ENCODE measurements around the gene ZBBX. TPM values are rescaled to one million over a fixed set of nuclear protein-coding genes. Genes with fewer than 3 reads are reported as not detected.

The ZBBX gene
- total RNA-seq, 4 donors from 2014 or later: 0.44 TPM; not detected in 3

DNA sequence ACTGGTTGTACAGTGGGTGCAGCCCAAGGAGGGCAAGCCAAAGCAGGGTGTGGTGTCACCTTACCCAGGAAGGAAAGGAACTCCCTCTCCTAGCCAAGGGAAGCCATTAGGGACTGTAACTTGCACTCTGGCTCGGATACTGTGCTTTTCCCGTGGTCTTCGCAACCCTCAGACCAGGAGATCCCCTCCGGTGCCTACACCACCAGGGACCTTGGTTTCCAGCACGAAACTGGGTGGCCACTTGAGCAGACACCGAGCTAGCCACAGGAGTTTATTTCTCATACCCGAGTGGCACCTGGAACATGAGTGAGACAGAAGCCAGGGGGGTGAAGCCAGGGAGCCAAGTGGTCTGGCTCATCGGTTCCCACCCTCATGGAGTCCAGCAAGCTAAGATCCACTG is 90.7 kb downstream of the ZBBX start:
- H3K9me3 ChIP-seq: no peaks in the 10 kb centered on the region
- no peaks in the 10 kb centered on the region for H3K4me1 ChIP-seq
- no peak for DNase-seq (ENCODE audit: low spot score in 2 of 2)
- H3K36me3 ChIP-seq: no peaks in the 10 kb centered on the region
- 84 to 88% methylated on average over 6 to 8 of the region's 8 CpGs for WGBS, 2 donors
- TF ChIP-seq EP300 (IDR thresholded peaks at IDR 0.05): no peak
- no peak for TF ChIP-seq CTCF (IDR thresholded peaks at IDR 0.05)
- no peak for TF ChIP-seq POLR2A (IDR thresholded peaks at IDR 0.05)
- no peak overlapping the region for H3K4me3 ChIP-seq
- no peaks in the 10 kb centered on the region for H3K27me3 ChIP-seq
- no peak overlapping the region for H3K27ac ChIP-seq

DNA sequence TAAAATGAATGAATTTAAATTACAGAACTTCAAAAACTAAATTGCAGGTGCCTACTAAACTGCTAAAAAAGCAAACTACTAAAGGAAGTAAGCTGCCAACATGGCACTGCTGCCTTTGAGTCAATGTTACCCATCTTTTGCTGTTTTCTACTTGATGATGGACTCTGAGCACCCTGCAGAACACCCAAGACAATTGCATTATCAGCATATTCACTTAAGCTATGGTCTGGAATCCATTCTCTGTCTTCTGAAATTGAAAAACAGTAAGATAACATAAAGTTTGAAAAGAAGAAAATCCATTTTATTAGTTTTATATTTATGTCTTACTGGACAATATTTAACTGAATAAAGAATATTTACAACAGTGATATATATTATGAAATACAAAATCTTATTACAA is 91.4 kb downstream of the ZBBX start:
- no peaks in the 10 kb centered on the region for H3K27me3 ChIP-seq
- TF ChIP-seq POLR2A (IDR thresholded peaks at IDR 0.05) (no peak), CTCF (IDR thresholded peaks at IDR 0.05) (no peak), EP300 (IDR thresholded peaks at IDR 0.05) (no peak)
- no peaks in the 10 kb centered on the region for H3K36me3 ChIP-seq
- DNase-seq (ENCODE audit: low spot score in 2 of 2): no peak
- H3K4me3 ChIP-seq: no peak overlapping the region
- no peaks in the 10 kb centered on the region for H3K4me1 ChIP-seq
- no peaks in the 10 kb centered on the region for H3K9me3 ChIP-seq
- no peak overlapping the region for H3K27ac ChIP-seq

- Histone ChIP-seq H3K27ac (no peak overlapping the region), H3K36me3 (no peaks in the 10 kb centered on the region), H3K27me3 (no peaks in the 10 kb centered on the region), H3K4me3 (no peak overlapping the region), H3K9me3 (no peaks in the 10 kb centered on the region), H3K4me1 (no peaks in the 10 kb centered on the region)
- 76 to 80% methylated on average over 3 of the region's 3 CpGs for WGBS, 2 donors
- no peak for DNase-seq (ENCODE audit: low spot score in 2 of 2)
- TF ChIP-seq POLR2A (IDR thresholded peaks at IDR 0.05) (no peak), EP300 (IDR thresholded peaks at IDR 0.05) (no peak), CTCF (IDR thresholded peaks at IDR 0.05) (no peak)
Measured at GRCh38 chr3:167287308-167287707, 92.8 kb downstream of the ZBBX start.

DNA sequence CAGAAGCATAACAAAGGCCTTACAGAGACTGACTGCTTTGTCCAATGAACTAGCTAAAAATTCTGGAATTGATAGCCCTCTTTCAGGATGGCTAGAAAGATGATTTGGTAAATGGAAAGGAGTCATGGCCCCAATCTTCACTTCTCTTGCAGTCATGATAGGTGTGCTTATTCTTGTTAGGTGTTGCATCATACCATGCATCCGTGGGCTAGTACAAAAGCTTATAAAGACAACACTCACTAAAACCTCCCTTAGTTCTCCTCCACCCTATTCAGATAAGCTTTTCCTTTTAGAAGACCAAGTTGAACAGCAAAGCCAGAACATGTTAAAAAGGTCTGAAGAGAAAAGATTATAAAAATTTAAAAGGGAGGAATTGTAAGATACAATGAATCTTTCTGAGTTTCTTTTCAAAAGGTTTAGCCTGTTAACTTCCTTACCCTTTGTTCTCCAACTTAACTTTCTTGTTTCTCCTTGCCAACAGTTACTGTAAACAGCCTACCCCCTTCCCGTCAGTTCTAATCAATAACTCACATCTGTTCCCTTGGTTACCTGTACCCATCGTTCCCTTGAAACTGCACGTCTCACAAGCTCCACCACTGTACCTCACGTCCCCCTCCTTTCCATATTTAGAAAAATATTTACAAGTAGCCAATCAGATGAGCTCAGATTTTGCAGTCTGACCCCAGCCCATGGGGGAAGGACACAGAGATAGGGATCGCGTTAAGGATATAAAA is 105.8 kb downstream of the ZBBX start:
- no peaks in the 10 kb centered on the region for H3K9me3 ChIP-seq
- H3K4me1 ChIP-seq: no peaks in the 10 kb centered on the region
- DNase-seq (ENCODE audit: low spot score in 2 of 2): no peak
- H3K4me3 ChIP-seq: no peak overlapping the region
- no peaks in the 10 kb centered on the region for H3K36me3 ChIP-seq
- 87 to 89% methylated on average over 7 of the region's 7 CpGs for WGBS, 2 donors
- H3K27me3 ChIP-seq: no peaks in the 10 kb centered on the region
- H3K27ac ChIP-seq: no peak overlapping the region
- TF ChIP-seq POLR2A (IDR thresholded peaks at IDR 0.05): no peak
- TF ChIP-seq EP300 (IDR thresholded peaks at IDR 0.05): no peak
- no peak for TF ChIP-seq CTCF (IDR thresholded peaks at IDR 0.05)

DNA sequence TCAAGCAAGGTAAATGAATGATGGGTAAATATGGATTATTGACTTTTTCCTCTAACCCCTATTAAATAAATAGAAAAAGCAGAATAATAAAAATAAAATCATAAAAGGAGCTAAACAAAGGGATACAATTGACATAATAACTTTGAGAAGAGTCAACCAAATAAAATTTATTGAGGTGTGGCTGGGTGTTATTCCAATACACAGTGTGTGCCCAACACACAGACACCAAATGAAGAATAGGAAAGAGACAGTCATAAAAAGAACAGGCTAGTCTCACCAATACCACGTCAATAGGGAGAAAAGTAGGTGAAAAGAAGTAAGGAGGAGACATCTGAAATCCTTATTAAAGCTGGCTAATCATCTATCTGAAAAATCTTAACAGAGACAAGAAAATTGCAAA is 127.1 kb downstream of the ZBBX start:
- TF ChIP-seq EP300 (IDR thresholded peaks at IDR 0.05) (no peak), POLR2A (IDR thresholded peaks at IDR 0.05) (no peak), CTCF (IDR thresholded peaks at IDR 0.05) (no peak)
- DNase-seq (ENCODE audit: low spot score in 2 of 2): no peak
- WGBS, 2 donors: 62 to 69% methylated on average over 1 of the region's 1 CpG
- no peak overlapping the region for H3K27ac ChIP-seq
- H3K4me3 ChIP-seq: no peak overlapping the region
- no peaks in the 10 kb centered on the region for H3K9me3 ChIP-seq
- no peaks in the 10 kb centered on the region for H3K36me3 ChIP-seq
- H3K4me1 ChIP-seq: no peaks in the 10 kb centered on the region
- H3K27me3 ChIP-seq: no peaks in the 10 kb centered on the region

Data from tibial nerve (tissue), 4 donors.